Brain microvascular endothelial cell (primary cell): Measurements from ENCODE around the gene CR2.

Source experiments
- DNase-seq: peaks from one replicate; pipeline ENCODE4 v3.0.0-alpha.2; 2020
- H3K27ac ChIP-seq: fragments of 250-450 bp; sonication (Bioruptor Pico); 2 replicates; pipeline ENCODE4 v1.5.1; 2020; ENCODE audit warnings: mild to moderate bottlenecking, moderate library complexity
- H3K27me3 ChIP-seq: fragments of 250-450 bp; sonication (Bioruptor Pico); replicated peaks from 2 replicates; pipeline ENCODE4 v1.5.1; 2020; ENCODE audit warnings: mild to moderate bottlenecking
- H3K36me3 ChIP-seq: fragments of 250-450 bp; sonication (Bioruptor Pico); replicated peaks from 2 replicates; pipeline ENCODE4 v1.5.1; 2020; ENCODE audit warnings: mild to moderate bottlenecking
- H3K4me3 ChIP-seq: 2 replicates; pipeline ENCODE4 v1.5.1; 2011; ENCODE audit warnings: low read depth, mild to moderate bottlenecking, control low read depth, low read length, moderate library complexity
- in situ Hi-C: cut with HindIII; loops from 2 replicates; pipeline ENCODE4 v1.10.0; 2017; ENCODE audit warnings: low sequenced_read_pairs, low pct_ligation_motif_present
- TF ChIP-seq, protein P1 (sequence below): IDR thresholded peaks from 2 replicates; pipeline ENCODE4 v1.5.1; 2011; ENCODE audit warnings: low read depth, mild to moderate bottlenecking, moderate library complexity, low read length, control low read depth, inconsistent platforms; ENCODE audit errors: missing control alignments

Gene CR2

DNA sequence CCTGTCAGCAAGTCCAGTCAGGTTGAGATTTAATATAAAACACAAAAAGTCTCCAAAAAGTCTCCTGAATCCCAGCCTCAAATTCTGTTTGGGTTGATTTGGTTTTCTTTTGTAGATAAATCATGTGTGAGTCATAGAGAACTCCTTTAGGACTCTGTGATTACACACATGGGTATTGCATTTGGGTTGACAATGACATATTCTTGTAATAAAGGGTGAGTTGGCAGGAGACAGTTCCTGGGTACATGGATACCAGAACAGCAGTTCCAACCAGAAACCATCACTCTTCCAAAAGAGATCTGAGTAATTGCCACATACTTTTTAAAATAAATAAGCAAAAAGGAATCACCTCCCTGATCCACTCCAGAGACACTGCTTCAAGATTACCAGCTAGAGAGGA, 8.9 kb downstream of the CR2 start:
- peaks cover 4% of the 10 kb centered on the region for H3K27me3 ChIP-seq
- TF ChIP-seq, protein P1, sequence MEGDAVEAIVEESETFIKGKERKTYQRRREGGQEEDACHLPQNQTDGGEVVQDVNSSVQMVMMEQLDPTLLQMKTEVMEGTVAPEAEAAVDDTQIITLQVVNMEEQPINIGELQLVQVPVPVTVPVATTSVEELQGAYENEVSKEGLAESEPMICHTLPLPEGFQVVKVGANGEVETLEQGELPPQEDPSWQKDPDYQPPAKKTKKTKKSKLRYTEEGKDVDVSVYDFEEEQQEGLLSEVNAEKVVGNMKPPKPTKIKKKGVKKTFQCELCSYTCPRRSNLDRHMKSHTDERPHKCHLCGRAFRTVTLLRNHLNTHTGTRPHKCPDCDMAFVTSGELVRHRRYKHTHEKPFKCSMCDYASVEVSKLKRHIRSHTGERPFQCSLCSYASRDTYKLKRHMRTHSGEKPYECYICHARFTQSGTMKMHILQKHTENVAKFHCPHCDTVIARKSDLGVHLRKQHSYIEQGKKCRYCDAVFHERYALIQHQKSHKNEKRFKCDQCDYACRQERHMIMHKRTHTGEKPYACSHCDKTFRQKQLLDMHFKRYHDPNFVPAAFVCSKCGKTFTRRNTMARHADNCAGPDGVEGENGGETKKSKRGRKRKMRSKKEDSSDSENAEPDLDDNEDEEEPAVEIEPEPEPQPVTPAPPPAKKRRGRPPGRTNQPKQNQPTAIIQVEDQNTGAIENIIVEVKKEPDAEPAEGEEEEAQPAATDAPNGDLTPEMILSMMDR, result no peak
- in situ Hi-C loops, result no loop called here
- H3K4me3 ChIP-seq, result no peak overlapping the region
- no peak for DNase-seq
- H3K27ac ChIP-seq, result no peak overlapping the region
- no peaks in the 10 kb centered on the region for H3K36me3 ChIP-seq

DNA sequence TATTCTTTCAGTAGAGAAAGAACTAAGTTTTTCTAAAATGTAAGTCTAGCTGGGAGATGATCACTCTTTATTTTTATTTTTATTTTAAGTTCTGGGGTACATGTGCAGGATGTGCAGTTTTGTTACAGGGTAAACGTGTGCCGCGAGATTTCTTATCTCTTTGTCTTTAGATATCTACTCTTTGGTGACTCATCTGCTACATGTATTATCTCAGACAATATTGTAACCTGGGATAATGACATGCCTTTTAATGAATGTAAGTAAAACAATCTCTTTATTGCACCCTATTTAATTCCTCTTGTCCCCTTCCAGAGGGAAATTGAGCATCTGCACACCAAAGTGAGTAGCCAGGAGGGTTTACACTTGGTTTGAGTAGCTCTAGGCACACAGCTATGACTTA, 9.4 kb downstream of the CR2 start:
- DNase-seq, result no peak
- Histone ChIP-seq H3K4me3 (no peak overlapping the region), H3K36me3 (no peaks in the 10 kb centered on the region), H3K27ac (no peak overlapping the region), H3K27me3 (peaks cover 2% of the 10 kb centered on the region)
- in situ Hi-C loops, result no loop called here
- TF ChIP-seq, protein P1, result no peak

DNA sequence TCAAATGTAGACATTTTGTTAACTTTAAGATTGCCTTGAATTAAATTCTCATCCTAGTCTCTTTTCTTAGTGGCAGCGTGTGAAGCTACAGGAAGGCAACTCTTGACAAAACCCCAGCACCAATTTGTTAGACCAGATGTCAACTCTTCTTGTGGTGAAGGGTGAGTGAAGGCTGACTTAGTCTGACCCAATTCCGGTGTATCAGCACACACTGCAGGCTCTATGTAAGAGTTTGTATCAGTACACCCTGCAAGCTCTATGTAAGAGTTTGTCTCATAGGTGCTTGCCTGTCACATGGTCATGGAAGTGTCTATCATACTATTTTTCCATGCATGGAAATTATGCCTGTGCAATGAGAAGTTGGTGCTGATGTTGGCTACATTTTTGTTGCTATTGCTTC, 16.8 kb downstream of the CR2 start:
- Histone ChIP-seq H3K4me3 (no peak overlapping the region), H3K27me3 (no peaks in the 10 kb centered on the region), H3K36me3 (no peaks in the 10 kb centered on the region), H3K27ac (no peak overlapping the region)
- TF ChIP-seq, protein P1, result no peak
- in situ Hi-C loops, result no loop called here
- DNase-seq, result no peak

DNA sequence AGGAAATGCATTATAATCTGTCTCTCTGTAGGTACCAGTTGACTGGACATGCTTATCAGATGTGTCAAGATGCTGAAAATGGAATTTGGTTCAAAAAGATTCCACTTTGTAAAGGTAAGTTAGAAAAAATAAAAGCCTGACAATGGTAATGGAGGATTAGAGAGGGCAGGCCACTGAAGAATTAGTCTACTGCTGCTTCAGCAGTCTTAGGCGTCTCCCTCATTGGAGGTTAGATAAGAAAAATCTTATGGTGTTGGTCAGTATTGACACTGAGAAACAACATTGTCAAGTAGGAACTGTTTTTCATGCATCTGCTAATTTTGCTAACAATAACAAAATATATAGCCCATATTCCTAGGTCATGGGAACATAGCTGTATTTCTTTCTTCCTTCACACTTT, 20.1 kb downstream of the CR2 start:
- Histone ChIP-seq H3K27ac (no peak overlapping the region), H3K27me3 (no peaks in the 10 kb centered on the region), H3K4me3 (no peak overlapping the region), H3K36me3 (no peaks in the 10 kb centered on the region)
- TF ChIP-seq, protein P1, result no peak
- in situ Hi-C loops, result no loop called here
- DNase-seq, result no peak

DNA sequence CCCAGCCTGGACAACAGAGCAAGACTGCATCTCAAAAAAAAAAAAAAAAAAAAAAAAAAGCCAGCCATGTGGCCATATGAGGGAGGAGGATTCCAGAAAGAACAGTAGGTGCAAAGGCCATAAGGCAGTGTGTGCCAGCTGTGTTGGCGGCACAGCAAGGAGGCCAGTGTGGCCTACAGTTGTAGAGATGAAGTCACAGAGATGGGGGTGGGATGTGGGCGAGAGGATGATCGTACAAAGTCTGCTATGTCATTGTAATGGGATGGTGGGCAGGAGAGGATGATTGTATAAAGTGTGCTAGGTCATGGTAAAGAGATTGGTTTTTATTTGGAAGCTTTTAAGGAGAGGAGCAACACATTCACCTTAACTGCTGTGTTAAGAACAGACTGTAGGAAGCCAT, 32.1 kb downstream of the CR2 start:
- no peak for DNase-seq
- Histone ChIP-seq H3K36me3 (no peaks in the 10 kb centered on the region), H3K27me3 (no peaks in the 10 kb centered on the region), H3K27ac (no peak overlapping the region), H3K4me3 (no peak overlapping the region)
- in situ Hi-C loops, result no loop called here
- TF ChIP-seq, protein P1, result no peak

DNA sequence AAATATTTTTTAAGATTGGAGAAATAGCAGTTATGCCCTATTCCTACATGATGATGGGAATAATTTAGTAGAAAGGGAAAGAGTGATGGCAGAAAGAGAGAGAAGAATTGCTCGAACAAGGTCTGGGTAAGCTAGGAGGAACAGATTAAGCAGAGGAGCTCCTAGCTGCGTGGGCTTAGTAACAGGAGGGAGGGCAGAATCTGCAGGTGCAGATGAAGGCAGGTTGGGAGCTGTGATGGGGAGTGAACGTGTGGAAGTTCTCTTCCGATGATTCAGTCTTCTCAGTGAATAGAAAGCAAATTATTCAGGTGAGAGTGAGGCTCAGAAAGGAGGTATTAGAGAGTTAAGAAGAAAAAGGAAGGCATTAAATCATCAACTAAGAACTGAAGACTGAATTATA, 33.5 kb downstream of the CR2 start:
- TF ChIP-seq, protein P1, result no peak
- no peak for DNase-seq
- no peaks in the 10 kb centered on the region for H3K27me3 ChIP-seq
- in situ Hi-C loops, result no loop called here
- H3K27ac ChIP-seq, result no peak overlapping the region
- no peaks in the 10 kb centered on the region for H3K36me3 ChIP-seq
- no peak overlapping the region for H3K4me3 ChIP-seq
